Neural crest cell (in vitro differentiated cells): ENCODE measurements around the gene IDH1. TPM values are rescaled to one million over a fixed set of nuclear protein-coding genes. Genes with fewer than 3 reads are reported as not detected.

Experiments
- DNase-seq: peaks from one replicate; pipeline ENCODE4 v3.0.0; 2021; ENCODE audit warnings: low read depth, mixed read lengths, low spot score
- H3K27ac Mint-ChIP-seq: one replicate; pipeline ENCODE4 v1.8.0; 2021; ENCODE audit warnings: mild to moderate bottlenecking, mixed read lengths; ENCODE audit not compliant: unreplicated experiment
- H3K27me3 Mint-ChIP-seq: 2 replicates; pipeline ENCODE4 v1.8.0; 2021; ENCODE audit warnings: low read depth, mild to moderate bottlenecking, mixed read lengths
- H3K36me3 Mint-ChIP-seq: 2 replicates; pipeline ENCODE4 v1.8.0; 2021; ENCODE audit warnings: low read depth, mild to moderate bottlenecking, mixed read lengths
- H3K4me1 Mint-ChIP-seq: 2 replicates; pipeline ENCODE4 v1.8.0; 2021; ENCODE audit warnings: mixed read lengths
- H3K4me3 Mint-ChIP-seq: one replicate; pipeline ENCODE4 v1.8.0; 2021; ENCODE audit warnings: mild to moderate bottlenecking, mixed read lengths
- H3K9me3 Mint-ChIP-seq: 2 replicates; pipeline ENCODE4 v1.8.0; 2021; ENCODE audit warnings: mixed read lengths
- CTCF ChIP-seq: fragments of 200-600 bp; sonication (generic); conservative IDR thresholded peaks from 2 replicates; pipeline ENCODE4 v1.5.0; 2021; ENCODE audit warnings: antibody characterized with exemption, mild to moderate bottlenecking
- total RNA-seq: library from RNA; stranded (reverse); gene quantifications from 2 replicates; pipeline ENCODE4 v1.2.1, GENCODE V29; 2021

Gene IDH1
- total RNA-seq, 1 donor from 2014 or later = 280 TPM

- no peak for DNase-seq
- H3K4me1 Mint-ChIP-seq = peaks cover 47% of the 10 kb centered on the region
These were observed 1.4 kb upstream of the IDH1 start for GRCh38 chr2:208256192-208256782.

GRCh38 chr2:208255557-208256106, 761 bp upstream of the IDH1 start:
- no peaks in the 10 kb centered on the region for H3K27me3 Mint-ChIP-seq
- H3K4me1 Mint-ChIP-seq = peaks cover 52% of the 10 kb centered on the region
- peaks cover 10% of the 10 kb centered on the region for H3K36me3 Mint-ChIP-seq
- peak overlapping the region; percentile 100 for H3K4me3 Mint-ChIP-seq
- H3K27ac Mint-ChIP-seq = peak overlapping the region; percentile 98
- H3K9me3 Mint-ChIP-seq = no peaks in the 10 kb centered on the region
- DNase-seq = no peak
- peak; percentile 32 for TF ChIP-seq CTCF

More at GRCh38 chr2:208256192-208256782, 1.4 kb upstream of the IDH1 start:
- H3K4me3 Mint-ChIP-seq = peak overlapping the region; percentile 100
- peak; percentile 27 for TF ChIP-seq CTCF
- H3K9me3 Mint-ChIP-seq = no peaks in the 10 kb centered on the region
- peaks cover 8% of the 10 kb centered on the region for H3K36me3 Mint-ChIP-seq
- H3K27me3 Mint-ChIP-seq = no peaks in the 10 kb centered on the region
- no peak overlapping the region for H3K27ac Mint-ChIP-seq

- TF ChIP-seq CTCF = peak; percentile 88
- peaks cover 15% of the 10 kb centered on the region for H3K36me3 Mint-ChIP-seq
- H3K4me1 Mint-ChIP-seq = peaks cover 63% of the 10 kb centered on the region
- H3K27ac Mint-ChIP-seq = peak overlapping the region; percentile 98
- peak overlapping the region; percentile 100 for H3K4me3 Mint-ChIP-seq
- no peaks in the 10 kb centered on the region for H3K27me3 Mint-ChIP-seq
- H3K9me3 Mint-ChIP-seq = no peaks in the 10 kb centered on the region
- peak; percentile 90 for DNase-seq
These were observed 577 bp downstream of the IDH1 start for GRCh38 chr2:208254118-208254870.

- no peaks in the 10 kb centered on the region for H3K9me3 Mint-ChIP-seq
- peaks cover 17% of the 10 kb centered on the region for H3K36me3 Mint-ChIP-seq
- H3K27ac Mint-ChIP-seq = peak overlapping the region; percentile 22
- H3K27me3 Mint-ChIP-seq = no peaks in the 10 kb centered on the region
- H3K4me3 Mint-ChIP-seq = peak overlapping the region; percentile 100
- no peak for DNase-seq
- H3K4me1 Mint-ChIP-seq = peaks cover 63% of the 10 kb centered on the region
- TF ChIP-seq CTCF = no peak
These were observed 1.2 kb downstream of the IDH1 start for GRCh38 chr2:208253600-208254117.

GRCh38 chr2:208252716-208253492, 2.0 kb downstream of the IDH1 start:
- H3K9me3 Mint-ChIP-seq = no peaks in the 10 kb centered on the region

More at GRCh38 chr2:208252716-208253492, 2.0 kb downstream of the IDH1 start:
- H3K4me3 Mint-ChIP-seq = peak overlapping the region; percentile 100
- peaks cover 19% of the 10 kb centered on the region for H3K36me3 Mint-ChIP-seq
- no peaks in the 10 kb centered on the region for H3K27me3 Mint-ChIP-seq
- DNase-seq = no peak
- H3K4me1 Mint-ChIP-seq = peaks cover 63% of the 10 kb centered on the region
- H3K27ac Mint-ChIP-seq = peak overlapping the region; percentile 5
- TF ChIP-seq CTCF = no peak
